Heart left ventricle (tissue), 16 donors: Measurements from ENCODE around the gene SLC22A13. TPM values are rescaled to one million over a fixed set of nuclear protein-coding genes. Genes with fewer than 3 reads are reported as not detected.

Experiments used
- ATAC-seq, 4 donors: fragments of 200-7000 bp; cut with Tn5 transposase; one replicate each; pipeline ENCODE4 v1.9.1; 2020 to 2022; ENCODE audit warnings: moderate library complexity in 4 of 4, mild to moderate bottlenecking in 3 of 4, moderate number of reproducible peaks in 1 of 4
- DNase-seq, 5 donors: peaks; one replicate each; pipeline ENCODE4 v3.0.0-alpha.2; 2020
- H3K27ac ChIP-seq, 12 donors: fragments of 200-600 bp; sonication (generic) in 4 of 12; one replicate each; pipeline versions ENCODE4 v1.5.0 to v1.8.0; 2016 to 2022; ENCODE audit warnings: mild to moderate bottlenecking in 2 of 12
- H3K27me3 ChIP-seq, 9 donors: fragments of 200-600 bp; sonication (generic) in 2 of 9; one replicate each; pipeline versions ENCODE4 v1.5.1 to v1.8.0; 2016 to 2022; ENCODE audit warnings: mild to moderate bottlenecking in 3 of 9
- H3K36me3 ChIP-seq, 9 donors: fragments of 200-600 bp; sonication (generic) in 2 of 9; one replicate each; pipeline versions ENCODE4 v1.5.0 to v1.8.0; 2018 to 2022; ENCODE audit warnings: mild to moderate bottlenecking in 2 of 9
- H3K4me1 ChIP-seq, 12 donors: fragments of 200-600 bp; sonication (generic) in 4 of 12; one replicate each; pipeline versions ENCODE4 v1.5.0 to v1.8.0; 2016 to 2022; ENCODE audit warnings: mild to moderate bottlenecking in 3 of 12
- H3K4me3 ChIP-seq, 12 donors: fragments of 200-600 bp; sonication (generic) in 4 of 12; one replicate each; pipeline versions ENCODE4 v1.5.0 to v1.8.0; 2017 to 2022; ENCODE audit warnings: mild to moderate bottlenecking in 9 of 12, moderate library complexity in 4 of 12
- H3K9me3 ChIP-seq, 12 donors: fragments of 200-600 bp; sonication (generic) in 4 of 12; one replicate each; pipeline versions ENCODE4 v1.5.0 to v1.8.0; 2016 to 2022; ENCODE audit warnings: mild to moderate bottlenecking in 1 of 12
- CTCF ChIP-seq, 12 donors: fragments of 200-600 bp; sonication (generic) in 4 of 12; IDR thresholded peaks; one replicate each; pipeline versions ENCODE4 v1.5.0 to v1.8.0; 2018 to 2022; ENCODE audit warnings: antibody characterized with exemption in 12 of 12, mild to moderate bottlenecking in 5 of 12
- POLR2A ChIP-seq, 2 donors: fragments of 450-650 bp; IDR thresholded peaks; one replicate each; pipeline ENCODE4 v1.6.1; 2017; ENCODE audit warnings: antibody characterized with exemption in 2 of 2, mild to moderate bottlenecking in 2 of 2, moderate library complexity in 2 of 2
- WGBS, 4 donors: extraction: QIAGEN DNeasy Blood & Tissue Kit in 2 of 4; methylation state at CpG; one replicate each; pipeline versions ENCODE4 v1.1.5 to v1.1.7; 2013 to 2018; 5-methylcytosine and 5-hydroxymethylcytosine counted together
- intact Hi-C, 10 donors: fragments of 100-400 bp; cut with DNase I; formaldehyde crosslinking; loops; one replicate each; pipeline versions ENCODE4 v1.11.1 to v1.14.2; 2022
- polyA plus RNA-seq, 2 donors: library from polyadenylated mRNA; stranded (reverse); fragments of 200-250 nt; gene quantifications; one replicate each; pipeline ENCODE4 v1.2.3, GENCODE V29; 2013
- total RNA-seq, 9 donors: library from RNA; depleted of rRNA in 2 of 9; stranded (reverse); fragments of >200 nt in 2 of 9; fragmentation: NEBNext Ultra II Directional in 3 of 9; extraction: Animal tissue kit (Norgen Biotek cat#: 25700) in 3 of 9; gene quantifications; one replicate each; pipeline versions ENCODE4 v1.1.0 to v1.2.4, GENCODE V29; 2016 to 2023
- donor health status: ischemic (EF 13 %, LVEDD 7.1; RV severe dilation, severe dysfunction).
- donor health status: healthy with polysubstance abuse.
- donor health status: DM: no; HTN: yes; CAD: no.
- donor health status: DM: no; HTN: no; CAD: no.
- donor health status: ischemic (EF 25% LVEDD 6.9; RV normal size, moderate dysfunction).
- donor health status: ischemic (EF 25% LVEDD 5.7; RV mildly dilated, moderate dysfunction).
- donor health status: healthy.
- donor health status: DM: yes; HTN: yes; CAD: no.
- donor health status: ischemic (EF 35%, LVEDD 5.7; RV mildly dilated, moderate dysfunction).
- donor health status: nonischemic (EF 11% LVEDD 7.7; RV severe dilation, severe dysfunction).
- donor health status: DM: yes; HTN: yes; CAD: no.
- donor health status: PGD.
- donor health status: ischemic (EF 29% LVEDD 5.4; RV normal size, mild dysfunction).
- donor health status: nonischemic (EF 23%, LVEDD 6.1; RV moderate dilation, normal function).

The SLC22A13 gene
- total and polyA plus RNA-seq, 11 donors, result 0.07 to 0.24 (median 0.13) TPM; not detected in 5

GRCh38 chr3:38245930-38246329, 19.7 kb upstream of the SLC22A13 start:
- H3K4me1 ChIP-seq, result peaks cover 0 to 9% (median 0%) of the 10 kb centered on the region in 12 donors
- H3K4me3 ChIP-seq, result no peak overlapping the region
- no peaks in the 10 kb centered on the region for H3K9me3 ChIP-seq
- DNase-seq (no peak), ATAC-seq (no peak)
- intact Hi-C loops, result loop anchor here in 2 of 10 donors (5.0 to 10.0 kb wide), 2 partner anchors 109 to 111 kb away; partner anchors contain the start of genes ACAA1 (in 2 of the 2) and MYD88 (in 2 of the 2)
- 94 to 99% (median 94%) methylated on average over 4 of the region's 4 CpGs for WGBS, 4 donors
- peaks cover 0 to 82% (median 51%) of the 10 kb centered on the region in 9 donors for H3K36me3 ChIP-seq
- no peak overlapping the region for H3K27ac ChIP-seq
- no peaks in the 10 kb centered on the region for H3K27me3 ChIP-seq
- TF ChIP-seq POLR2A (IDR thresholded peaks at IDR 0.05), result no peak
- no peak for TF ChIP-seq CTCF (IDR thresholded peaks at IDR 0.05)

GRCh38 chr3:38247366-38248035, 18.1 kb upstream of the SLC22A13 start:
- TF ChIP-seq CTCF (IDR thresholded peaks at IDR 0.05), result peak in 5 of 12 donors; percentile 4 to 34 (median 19)
- no peak for TF ChIP-seq POLR2A (IDR thresholded peaks at IDR 0.05)
- ATAC-seq (peak; percentile 78 to 96 (median 87)), DNase-seq (peak in 2 of 5 donors; percentile 18 to 24)
- intact Hi-C loops, result loop anchor here in 2 of 10 donors (5.0 to 10.0 kb wide), 2 partner anchors 110 to 113 kb away; partner anchors contain the start of genes ACAA1 (in 2 of the 2) and MYD88 (in 2 of the 2)
- Histone ChIP-seq H3K4me3 (no peak overlapping the region), H3K27ac (no peak overlapping the region), H3K4me1 (peaks cover 0 to 9% (median 0%) of the 10 kb centered on the region in 12 donors), H3K36me3 (peaks cover 0 to 90% (median 66%) of the 10 kb centered on the region in 9 donors), H3K9me3 (no peaks in the 10 kb centered on the region), H3K27me3 (no peaks in the 10 kb centered on the region)

- TF ChIP-seq POLR2A (IDR thresholded peaks at IDR 0.05) (no peak), CTCF (IDR thresholded peaks at IDR 0.05) (no peak)
- Histone ChIP-seq H3K4me3 (no peak overlapping the region), H3K27ac (no peak overlapping the region), H3K36me3 (peaks cover 0 to 100% (median 89%) of the 10 kb centered on the region in 9 donors), H3K4me1 (peaks cover 0 to 9% (median 0%) of the 10 kb centered on the region in 12 donors), H3K27me3 (no peaks in the 10 kb centered on the region), H3K9me3 (no peaks in the 10 kb centered on the region)
- intact Hi-C loops, result loop anchor here in 2 of 10 donors (10.0 kb wide), 1 partner anchor 225 kb away; no protein-coding TSS in a partner anchor
- ATAC-seq, result no peak
- no peak for DNase-seq
- WGBS, 4 donors, result 95 to 99% (median 98%) methylated on average over 2 of the region's 2 CpGs
Observed at GRCh38 chr3:38250198-38250597, 15.4 kb upstream of the SLC22A13 start.

GRCh38 chr3:38251197-38251596, 14.4 kb upstream of the SLC22A13 start:
- H3K9me3 ChIP-seq, result no peaks in the 10 kb centered on the region
- H3K36me3 ChIP-seq, result peaks cover 0 to 97% (median 81%) of the 10 kb centered on the region in 9 donors
- H3K27ac ChIP-seq, result peak overlapping the region in 3 of 12 donors; percentile 1 to 33 (median 13)
- TF ChIP-seq CTCF (IDR thresholded peaks at IDR 0.05), result no peak
- TF ChIP-seq POLR2A (IDR thresholded peaks at IDR 0.05), result no peak
- H3K27me3 ChIP-seq, result no peaks in the 10 kb centered on the region
- intact Hi-C loops, result loop anchor here in 2 of 10 donors (10.0 kb wide), 1 partner anchor 224 kb away; no protein-coding TSS in a partner anchor
- peaks cover 0 to 9% (median 0%) of the 10 kb centered on the region in 12 donors for H3K4me1 ChIP-seq
- 54 to 79% (median 72%) methylated on average over 4 of the region's 4 CpGs for WGBS, 4 donors
- H3K4me3 ChIP-seq, result no peak overlapping the region
- no peak for DNase-seq
- peak in 2 of 4 donors; percentile 80 for ATAC-seq
